LoVo (cell line): ENCODE measurements around the gene MPRIP.
A peak's percentile ranks its signal among the peaks of the same experiment; 100 is the strongest.
"Not testable (repeated sequence)": the region's sequence is repeated elsewhere in the genome, so short reads cannot be mapped to it uniquely, and the experiment has no call there.

Experiments used
- DNase-seq: peaks from one replicate; pipeline ENCODE4 v3.0.0-alpha.2; 2016; ENCODE audit warnings: low spot score

Gene MPRIP

DNA sequence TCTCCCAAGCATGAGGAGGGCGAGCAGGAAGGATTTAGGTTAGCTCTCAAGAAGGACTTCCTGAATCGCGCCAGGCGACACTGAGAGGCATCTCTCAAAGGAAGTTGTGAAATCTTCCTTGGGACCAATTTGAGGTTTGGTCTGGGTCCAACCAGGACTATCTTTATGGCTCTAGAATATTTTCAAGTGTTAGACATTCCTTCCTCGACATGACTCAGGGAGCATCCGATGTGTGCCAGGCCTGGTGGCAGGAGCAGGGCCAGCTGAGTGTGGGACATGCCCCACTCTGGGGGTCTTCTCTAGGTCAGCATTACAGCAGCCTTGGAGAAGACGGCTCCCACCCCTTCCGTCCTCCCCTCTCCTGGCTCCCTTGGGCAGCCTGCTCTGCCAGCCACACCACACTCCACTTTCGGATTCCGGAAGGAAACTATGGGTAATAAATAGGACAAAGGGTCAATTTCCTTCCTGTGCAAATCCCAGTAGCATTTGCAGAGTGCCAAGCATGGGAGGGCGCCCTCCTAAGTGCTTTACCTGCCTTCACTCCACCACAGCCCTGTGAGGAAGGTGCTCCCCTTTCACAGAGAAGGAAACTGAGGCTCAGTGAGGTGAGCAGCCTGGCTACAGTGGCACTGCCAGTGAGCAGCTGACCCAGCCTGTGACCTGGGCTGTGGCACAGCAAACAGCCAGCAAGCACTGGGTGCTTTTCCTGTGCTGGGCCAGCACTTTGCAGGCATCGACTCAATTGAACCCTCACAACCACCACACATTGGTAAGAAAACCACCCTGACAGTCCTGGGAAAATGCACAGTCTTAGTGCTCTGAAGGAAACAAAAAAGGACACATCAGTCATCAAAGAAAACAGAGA is 31.0 kb upstream of the MPRIP start:
- peak; percentile 96 for DNase-seq

DNA sequence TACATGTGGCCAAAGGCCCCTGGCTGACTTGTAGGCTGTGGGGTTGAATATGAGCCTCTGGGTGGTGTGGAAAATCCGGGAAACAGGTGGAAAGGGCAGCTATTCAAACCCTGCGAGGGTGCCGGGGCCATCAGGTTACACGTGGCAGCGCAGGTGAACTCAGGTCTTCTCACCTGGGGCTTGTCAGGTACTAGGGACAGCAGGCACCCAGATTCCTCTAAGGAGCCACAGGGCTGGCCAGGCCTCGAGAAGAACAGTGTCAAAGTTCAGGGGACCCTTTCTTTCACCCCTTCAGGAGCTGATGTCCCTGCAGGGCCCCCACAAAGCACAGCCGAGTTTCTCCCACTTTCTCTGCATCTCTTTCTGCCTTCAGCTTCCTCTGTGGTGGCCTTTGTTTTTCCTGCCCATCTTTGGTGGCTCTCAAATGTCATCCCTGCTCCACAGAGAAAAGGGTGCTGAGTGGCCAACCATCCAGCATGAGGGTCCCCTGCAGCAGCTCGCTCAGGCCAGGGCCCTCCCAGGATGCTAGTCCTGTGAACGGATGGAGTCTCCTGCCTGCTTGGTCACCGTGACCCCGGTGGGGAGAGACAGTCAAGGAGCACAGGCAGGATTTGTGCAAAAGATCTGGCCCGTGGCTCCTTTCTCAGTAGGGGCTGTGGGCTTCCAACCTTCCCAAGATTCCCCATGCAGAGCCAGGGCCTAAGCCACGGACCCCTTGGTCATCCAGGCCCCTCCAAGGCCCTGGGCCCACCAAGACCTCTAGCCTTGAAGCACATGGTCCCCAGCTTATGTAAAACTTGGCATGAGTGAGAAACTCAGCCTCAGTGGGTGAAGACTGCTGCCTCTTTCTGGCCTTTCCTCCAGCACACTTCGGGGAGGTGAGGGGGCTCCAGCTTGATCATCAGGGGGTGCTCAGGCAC is 28.2 kb upstream of the MPRIP start:
- not testable (repeated sequence) for DNase-seq

DNA sequence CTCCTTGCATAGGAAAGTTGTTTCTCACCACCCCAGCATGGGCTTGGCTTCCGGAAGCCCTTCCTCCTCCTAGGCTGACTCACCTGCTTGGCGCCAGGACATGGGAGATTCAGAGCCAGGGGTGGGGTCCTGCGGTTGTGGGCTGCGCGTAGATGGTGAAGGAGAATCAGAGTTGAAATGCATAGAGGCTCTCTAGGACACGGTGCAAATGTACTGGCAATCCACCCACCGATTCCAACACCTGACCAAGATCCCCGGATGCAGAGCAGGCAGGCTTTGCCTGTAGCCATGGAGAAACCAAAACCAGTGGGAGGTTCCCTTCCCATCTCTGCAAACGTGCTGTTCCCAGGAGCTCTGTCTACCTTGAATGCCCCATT is 27.5 kb upstream of the MPRIP start:
- DNase-seq, result peak; percentile 89

DNA sequence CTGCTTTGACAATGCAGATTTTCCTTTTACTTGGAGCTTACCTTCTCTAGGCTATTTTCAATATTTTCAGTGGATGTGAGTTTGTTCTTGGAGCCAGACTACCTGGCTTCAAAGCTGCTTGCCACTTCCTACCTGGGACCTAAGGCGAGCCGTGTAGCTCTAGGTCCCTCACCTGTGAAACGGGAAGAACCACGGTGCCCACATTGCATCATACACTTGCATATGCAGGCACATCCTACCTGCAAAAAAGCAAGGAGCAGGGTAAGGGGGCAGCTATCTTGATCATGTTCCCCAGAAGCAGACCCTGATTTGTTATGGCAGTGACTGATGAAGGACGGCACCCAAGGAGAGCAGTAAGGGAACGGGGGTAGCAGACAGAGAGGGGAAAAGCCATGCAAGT is 27.0 kb upstream of the MPRIP start:
- DNase-seq, result no peak

DNA sequence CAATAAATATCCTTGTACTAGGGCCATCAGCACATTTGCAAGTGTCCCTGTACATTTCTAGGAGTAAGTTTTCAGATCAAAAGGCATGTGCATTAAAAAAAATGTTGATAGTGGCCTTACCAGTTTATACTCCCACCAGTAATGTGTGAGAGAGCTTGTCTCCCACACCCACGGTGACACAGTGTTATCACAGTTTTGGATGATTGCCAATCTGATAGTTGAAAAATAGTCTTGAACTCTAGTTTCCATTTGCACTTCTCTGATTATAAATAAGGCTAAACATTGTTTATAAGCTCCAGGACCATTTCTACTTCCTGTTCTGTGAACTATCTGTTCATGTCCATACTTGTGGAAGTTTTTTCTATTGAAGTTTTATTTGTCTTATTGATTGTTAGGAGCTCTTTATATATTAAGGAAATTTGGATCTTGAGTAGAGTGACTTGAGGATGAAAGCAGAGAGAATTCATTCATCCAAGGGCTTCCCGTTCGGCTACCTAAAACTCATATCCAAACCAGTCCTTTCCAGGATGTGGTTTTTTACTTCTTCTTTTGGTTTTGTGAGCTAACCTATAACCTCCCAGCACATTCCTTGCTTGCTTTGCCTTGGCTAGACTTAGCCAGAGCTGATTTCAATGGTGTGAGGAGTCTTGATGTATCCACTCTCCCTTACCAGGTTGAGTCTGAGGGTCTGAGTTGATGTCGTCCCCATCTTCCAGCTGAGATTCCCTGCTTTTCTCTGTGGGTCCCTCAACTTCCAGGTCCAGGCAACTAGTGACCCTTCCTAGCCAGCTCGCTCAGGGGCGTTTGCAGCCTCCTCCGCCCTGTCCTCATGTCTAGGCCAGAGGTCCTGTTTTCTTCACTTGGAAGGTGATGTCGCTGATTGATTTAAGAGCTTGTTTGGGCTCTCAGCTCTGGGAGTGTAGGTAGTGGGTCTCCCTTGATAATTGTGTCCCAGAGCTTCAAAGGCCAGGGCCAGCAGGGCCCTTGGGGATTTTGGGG is 25.8 kb upstream of the MPRIP start:
- peak; percentile 71 for DNase-seq

DNA sequence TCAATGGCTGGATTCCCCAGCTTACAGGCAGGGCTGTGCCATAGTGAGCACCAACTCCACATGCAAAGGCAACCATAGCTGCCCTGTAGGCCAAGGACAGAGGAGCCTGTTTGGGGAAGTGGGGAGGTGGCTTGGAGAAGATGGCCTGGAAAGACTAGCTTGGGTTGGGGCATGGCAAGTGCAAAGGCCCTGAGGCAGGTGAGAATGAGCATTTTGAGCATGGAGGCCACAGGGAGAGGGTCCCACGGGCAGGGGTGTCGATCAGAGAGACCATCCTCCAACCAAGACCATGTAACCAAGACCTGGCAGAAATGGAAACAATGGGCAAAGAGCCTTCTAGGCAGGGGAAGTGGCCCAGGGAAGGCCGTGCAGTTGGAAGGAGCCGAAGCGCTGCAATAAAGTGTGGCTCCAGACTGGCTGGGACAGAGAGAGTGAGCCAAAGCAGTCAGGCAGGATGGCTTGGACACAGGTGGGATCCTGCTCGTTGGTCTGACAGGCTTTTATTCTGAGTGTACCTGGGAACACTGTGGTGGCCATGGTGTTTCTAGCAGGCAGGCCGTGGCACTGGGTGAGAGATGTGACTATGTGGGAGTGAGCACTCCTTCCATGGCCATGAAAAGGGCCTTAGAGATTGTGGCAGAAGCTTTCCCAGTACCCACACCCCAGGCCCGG is 24.8 kb upstream of the MPRIP start:
- no peak for DNase-seq

DNA sequence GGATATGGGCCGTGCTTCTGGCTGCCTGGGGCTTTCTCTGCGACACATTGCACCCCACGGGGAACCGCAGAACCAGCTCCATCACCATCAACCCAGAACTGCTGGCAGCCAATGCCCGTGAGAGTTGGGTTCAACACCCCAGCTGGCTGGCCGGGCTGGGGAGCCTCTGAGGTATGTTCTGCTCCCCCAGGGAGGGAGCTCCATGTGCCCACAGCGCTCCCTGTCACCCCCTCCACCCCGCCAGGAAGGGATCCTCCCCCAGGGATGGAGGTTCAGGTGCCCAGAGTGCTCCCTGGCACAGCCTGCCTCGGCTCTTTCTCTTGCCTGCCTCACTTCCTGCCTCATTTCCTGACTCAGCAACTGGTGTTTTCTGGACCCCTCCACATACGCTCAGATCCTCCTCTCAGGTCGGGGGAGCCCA is 24.2 kb upstream of the MPRIP start:
- no peak for DNase-seq

DNA sequence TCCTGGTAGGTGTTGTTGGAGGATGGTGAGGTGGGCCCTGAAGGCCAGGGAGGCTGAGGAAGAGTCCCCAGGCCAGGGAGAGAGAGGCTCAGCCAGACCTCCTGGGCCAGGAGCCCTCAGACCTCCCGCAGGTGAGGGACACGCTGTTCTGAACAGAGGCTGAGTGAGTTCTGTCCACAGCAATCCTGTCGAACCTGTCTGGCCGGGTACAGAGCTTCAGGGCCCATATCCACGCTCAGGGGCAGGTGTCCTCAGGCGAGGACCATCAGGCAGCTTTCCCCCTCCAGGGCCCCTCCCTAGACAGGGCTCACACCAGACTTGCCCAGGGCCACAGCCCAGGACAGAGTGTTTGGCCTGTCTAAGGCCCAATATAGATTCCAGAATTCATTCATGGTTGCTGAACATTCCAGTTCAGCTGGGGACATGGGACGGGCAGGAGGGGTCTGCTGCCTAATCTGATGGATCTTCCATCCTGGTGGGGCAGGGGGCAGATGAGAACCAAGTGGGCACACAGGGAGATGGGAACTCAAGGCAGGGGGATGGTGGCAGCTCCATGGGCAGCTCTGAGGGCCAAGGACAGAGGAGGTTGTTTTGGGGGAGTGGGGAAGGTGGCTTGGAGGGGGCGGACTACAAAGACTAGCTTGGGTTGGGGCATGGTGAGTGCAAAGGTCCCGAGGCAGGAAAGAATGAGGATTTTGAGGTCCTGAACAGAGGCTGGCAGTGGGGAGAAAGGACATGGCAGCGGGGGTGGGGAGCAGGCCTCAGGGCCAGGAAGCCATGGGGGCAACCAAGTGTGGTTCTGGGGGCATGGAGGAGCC is 23.4 kb upstream of the MPRIP start:
- peak; percentile 47 for DNase-seq

DNA sequence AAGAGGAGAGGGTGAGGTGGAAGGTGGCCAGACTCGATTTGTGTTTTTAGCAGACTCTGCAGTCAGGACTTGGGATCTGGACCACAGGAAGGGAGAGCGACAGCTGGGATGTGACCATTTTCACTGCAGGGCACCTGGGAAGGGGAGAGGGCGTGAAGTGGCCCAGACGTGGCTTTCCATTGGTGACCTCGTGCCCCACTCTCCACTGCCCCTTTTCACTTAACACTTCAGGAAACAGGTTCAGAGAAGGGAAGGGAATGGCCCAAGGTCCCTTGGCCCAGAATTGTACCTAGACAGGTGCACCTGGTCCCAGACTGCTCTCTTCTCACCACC is 22.9 kb upstream of the MPRIP start:
- DNase-seq, result no peak

DNA sequence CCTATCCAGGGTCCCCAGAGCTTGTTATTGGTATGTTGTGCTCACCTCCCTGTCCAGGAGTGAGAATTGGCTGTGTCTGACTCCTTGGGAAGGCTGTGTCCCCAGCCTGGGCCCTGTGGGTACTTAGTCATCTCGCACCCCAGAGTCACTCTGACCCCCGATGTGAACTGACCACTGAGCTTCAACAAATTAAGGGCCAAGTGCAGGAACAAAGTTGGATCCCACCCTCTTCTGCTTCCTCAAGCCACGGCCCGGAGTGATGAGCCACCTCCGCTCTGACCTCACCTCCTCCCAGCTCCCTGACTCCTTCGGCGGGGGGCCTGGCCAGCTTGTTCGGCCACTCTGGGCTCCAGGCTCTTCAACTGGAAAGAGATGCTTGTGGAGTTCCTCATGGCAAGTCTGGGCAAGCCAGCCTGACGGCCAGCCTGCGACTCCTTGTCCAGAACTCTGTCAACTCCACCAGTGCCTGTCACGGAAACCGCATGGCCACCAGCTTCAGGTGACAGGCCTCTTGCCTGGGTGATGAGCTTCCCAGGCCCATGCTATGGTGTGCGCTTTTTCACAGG is 22.3 kb upstream of the MPRIP start:
- no peak for DNase-seq

DNA sequence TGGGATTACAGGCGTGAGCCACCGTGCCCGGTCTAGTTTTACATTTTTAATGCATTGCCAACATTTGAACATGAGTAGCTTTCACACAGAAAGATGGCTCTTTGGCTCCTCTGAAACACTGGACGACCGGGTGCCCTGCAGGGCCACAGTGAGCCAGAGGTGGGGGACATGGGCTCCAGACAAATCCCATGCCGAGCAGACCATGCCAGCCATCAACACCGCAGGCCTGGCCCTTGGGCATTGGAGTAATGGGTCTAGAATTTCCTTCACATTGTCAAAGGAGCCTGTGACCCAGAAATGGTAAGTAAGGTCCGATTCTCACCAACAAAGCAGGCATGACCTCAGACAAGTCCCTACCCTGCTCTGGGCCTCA is 21.4 kb upstream of the MPRIP start:
- DNase-seq, result no peak

DNA sequence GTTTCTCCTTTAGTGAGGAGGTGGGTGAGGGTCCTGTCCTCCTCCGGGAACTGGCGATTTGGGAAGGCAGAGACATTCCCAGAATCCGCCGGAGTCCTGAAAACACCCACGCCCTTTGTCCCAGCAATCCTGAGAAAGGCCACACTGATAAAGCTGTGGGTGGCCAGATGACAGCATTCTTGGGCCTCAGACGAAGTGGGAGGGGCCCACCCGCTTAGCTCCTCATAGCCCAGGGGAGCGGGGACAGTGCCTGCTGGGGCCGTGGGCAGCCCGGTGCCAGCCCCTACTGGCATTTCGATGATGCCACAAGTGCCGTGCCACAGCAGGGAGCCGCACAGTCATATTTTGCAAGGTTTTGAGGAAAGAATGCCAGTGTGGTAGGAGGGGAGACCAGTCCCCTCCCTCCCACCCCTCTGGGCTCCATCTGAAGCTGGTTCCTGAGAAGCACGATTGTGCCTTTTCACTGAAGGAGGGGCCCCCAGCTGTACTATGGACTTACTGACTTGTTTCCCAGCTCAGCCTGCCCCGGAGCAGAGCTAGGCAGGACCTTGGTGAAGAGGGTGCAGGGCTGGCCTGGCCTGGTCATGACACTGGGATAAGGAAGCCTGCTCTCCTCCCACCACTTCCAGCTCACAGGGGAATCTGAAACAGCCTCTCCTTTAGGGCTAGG is 20.9 kb upstream of the MPRIP start:
- DNase-seq, result peak; percentile 93

DNA sequence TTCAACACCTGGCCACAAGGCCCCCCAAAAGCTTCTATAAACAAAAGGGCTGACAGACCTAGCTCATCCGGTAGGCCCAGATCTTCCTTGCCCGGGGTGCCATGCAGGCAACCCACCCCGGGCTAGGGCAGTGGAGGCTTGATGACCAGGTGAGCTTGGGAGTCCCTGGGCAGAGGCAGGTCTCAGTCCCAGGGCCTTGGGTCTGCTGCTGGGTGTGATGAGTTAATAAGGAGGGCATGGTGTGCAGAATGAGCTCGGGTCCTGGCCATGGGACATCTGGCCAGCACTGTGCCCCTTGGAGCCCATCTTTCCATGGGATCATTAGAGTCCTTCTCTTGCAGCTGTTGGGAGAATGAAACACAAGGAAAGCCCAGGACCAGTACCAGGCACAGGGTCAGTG is 20.2 kb upstream of the MPRIP start:
- no peak for DNase-seq

DNA sequence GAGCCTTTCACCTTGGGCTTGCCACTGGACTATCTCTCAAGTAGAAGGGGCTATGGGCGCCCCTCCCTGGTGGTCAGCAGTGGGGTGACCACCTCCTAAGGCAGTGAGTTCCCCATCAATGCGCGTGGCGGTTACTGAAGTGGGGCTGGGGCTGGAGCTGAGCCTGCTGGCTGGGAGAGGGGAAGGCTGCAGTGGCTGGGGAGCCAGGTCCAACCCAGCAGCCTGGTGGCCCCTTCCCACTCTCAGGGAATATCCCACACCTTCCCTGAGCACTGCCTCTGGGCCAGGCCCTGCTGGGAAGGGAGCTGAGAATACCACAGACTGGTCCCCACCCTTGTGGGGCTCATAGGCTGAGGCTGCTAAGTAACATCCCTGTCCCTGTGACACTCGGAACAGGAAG is 19.8 kb upstream of the MPRIP start:
- DNase-seq, result no peak

DNA sequence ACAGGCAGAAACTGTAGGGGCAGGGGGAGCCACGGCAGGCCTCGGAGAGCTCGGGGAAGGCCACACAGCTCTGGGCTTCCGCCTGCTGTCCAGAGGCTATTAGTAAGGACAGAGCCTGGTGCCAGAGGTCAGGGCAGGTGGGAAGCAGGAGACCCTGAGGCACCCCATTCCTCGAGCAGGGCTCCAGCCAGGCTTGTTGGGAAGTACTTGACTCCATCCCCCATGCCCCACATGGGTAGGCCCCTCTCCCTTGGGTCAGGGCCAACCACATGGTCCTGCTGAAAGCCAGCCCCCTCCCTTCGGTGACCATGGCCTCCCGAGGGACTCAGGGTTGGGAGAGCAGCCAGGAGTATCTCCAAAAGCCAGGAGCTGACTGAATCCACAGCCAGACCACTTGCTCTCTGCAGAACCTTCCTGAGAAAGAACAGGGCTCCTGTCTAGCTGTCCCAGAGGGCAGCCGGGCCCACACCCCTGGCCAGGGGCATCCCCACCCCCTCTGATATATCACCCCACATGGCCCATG is 17.4 kb upstream of the MPRIP start:
- DNase-seq, result no peak

DNA sequence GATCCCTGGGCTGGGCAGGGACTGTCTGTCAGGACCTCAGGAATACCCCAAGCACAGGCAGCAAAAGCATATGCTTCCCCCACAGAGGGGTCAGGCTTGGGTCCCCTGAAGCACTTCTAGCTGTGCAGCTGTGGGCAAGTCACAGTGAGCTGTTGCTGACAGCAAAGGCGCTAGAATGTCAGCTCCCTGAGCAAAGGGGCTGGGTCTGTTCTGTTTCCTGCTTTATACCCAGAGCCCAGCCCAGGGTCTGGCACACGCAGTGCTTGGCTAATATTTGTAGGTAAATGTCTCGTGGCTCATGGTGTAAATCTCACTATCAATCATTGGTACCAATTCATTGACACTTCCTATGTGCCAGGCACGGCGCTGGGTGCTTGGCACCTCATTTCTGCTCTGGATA is 16.6 kb upstream of the MPRIP start:
- DNase-seq, result no peak

DNA sequence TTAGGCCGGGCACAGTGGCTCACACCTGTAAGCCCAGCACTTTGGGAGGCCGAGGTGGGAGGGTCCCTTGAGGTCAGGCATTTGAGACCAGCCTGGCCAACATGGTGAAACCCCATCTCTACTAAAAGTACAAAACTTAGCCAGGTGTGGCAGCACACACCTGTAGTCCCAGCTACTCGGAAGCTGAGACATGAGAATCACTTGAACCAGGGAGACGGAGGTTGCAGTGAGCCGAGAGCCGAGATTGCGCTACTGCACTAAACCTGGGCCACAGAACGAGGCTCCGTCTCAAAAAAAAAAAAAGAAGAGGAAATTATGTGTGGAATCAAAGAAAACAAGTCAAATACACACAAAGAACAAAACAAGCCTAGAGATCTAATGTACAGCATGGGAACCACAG is 16.1 kb upstream of the MPRIP start:
- DNase-seq, result no peak

DNA sequence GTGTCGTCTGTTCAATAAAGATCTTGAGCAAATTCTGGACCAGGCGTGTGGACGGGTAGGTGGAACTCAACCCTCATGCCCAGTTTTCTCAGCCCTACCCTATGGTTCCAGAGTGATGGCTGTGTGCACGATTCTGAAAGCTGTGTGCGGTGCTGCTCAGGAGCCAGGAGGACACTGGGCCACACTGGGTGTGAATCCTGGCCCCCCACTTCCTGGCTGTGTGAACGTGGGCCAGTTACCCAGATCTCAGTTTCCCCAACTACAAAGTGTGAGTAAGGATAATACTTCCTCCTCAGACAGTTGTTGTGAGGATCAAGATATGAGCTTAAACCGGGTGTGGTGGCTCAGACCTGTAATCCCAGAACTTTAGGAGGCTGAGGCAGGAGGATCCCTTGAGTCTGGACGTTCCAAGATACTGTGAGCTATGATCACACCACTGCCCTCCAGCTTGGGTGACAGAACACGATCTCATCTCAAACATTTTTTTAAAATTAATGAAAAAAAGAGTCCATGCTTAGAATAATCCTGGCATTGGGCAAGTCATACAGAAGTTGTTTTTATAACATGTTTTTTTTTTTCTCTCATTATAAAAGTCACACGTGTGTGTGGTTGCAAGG is 14.7 kb upstream of the MPRIP start:
- DNase-seq, result peak; percentile 44
